Measurements from ENCODE around the gene ITIH3.
"Not testable (repeated sequence)": the region's sequence is repeated elsewhere in the genome, so short reads cannot be mapped to it uniquely, and the experiment has no call there.

The ITIH3 gene

GRCh38 chr3:52794612-52795099 lies at the start of gene ITIH3:
TSS of gene ITIH3 (plus strand) at chr3:52794796. CDS start at chr3:52794804, 8 bp downstream.
- DNase-seq (ENCODE audit: low read depth in 2 of 2), result no peak

GRCh38 chr3:52752045-52752660 lies 42.4 kb upstream of the ITIH3 start:
- DNase-seq (ENCODE audit: low read depth in 2 of 2), result no peak

- no peak for DNase-seq (ENCODE audit: low read depth in 2 of 2)
Observed at GRCh38 chr3:52754373-52754772, 40.2 kb upstream of the ITIH3 start.

- DNase-seq (ENCODE audit: low read depth in 2 of 2), result no peak
Observed at GRCh38 chr3:52756141-52756540, 38.5 kb upstream of the ITIH3 start.

- DNase-seq (ENCODE audit: low read depth in 2 of 2), result no peak
Observed at GRCh38 chr3:52763466-52763865, 31.1 kb upstream of the ITIH3 start.

GRCh38 chr3:52769786-52770455 lies 24.7 kb upstream of the ITIH3 start:
- no peak for DNase-seq (ENCODE audit: low read depth in 2 of 2)

- peak; percentile 58 to 69 for DNase-seq (ENCODE audit: low read depth in 2 of 2)
Observed at GRCh38 chr3:52770496-52771333, 23.9 kb upstream of the ITIH3 start, which contains the start of gene NEK4. TSS of gene NEK4 (minus strand) at chr3:52770940. CDS start at chr3:52770746, 194 bp downstream.

GRCh38 chr3:52771334-52771681 lies 23.3 kb upstream of the ITIH3 start:
- no peak for DNase-seq (ENCODE audit: low read depth in 2 of 2)

GRCh38 chr3:52771702-52772101 lies 22.9 kb upstream of the ITIH3 start:
- DNase-seq (ENCODE audit: low read depth in 2 of 2), result no peak

GRCh38 chr3:52773361-52774065 lies 21.1 kb upstream of the ITIH3 start:
- no peak for DNase-seq (ENCODE audit: low read depth in 2 of 2)

- DNase-seq (ENCODE audit: low read depth in 2 of 2), result no peak
Observed at GRCh38 chr3:52774066-52774713, 20.4 kb upstream of the ITIH3 start.

- no peak for DNase-seq (ENCODE audit: low read depth in 2 of 2)
Observed at GRCh38 chr3:52774901-52775864, 19.4 kb upstream of the ITIH3 start.

GRCh38 chr3:52775877-52776276 lies 18.7 kb upstream of the ITIH3 start:
- DNase-seq (ENCODE audit: low read depth in 2 of 2), result no peak

GRCh38 chr3:52776486-52776885 lies 18.1 kb upstream of the ITIH3 start:
- DNase-seq (ENCODE audit: low read depth in 2 of 2), result not testable (repeated sequence)

- DNase-seq (ENCODE audit: low read depth in 2 of 2), result no peak
Observed at GRCh38 chr3:52777127-52777958, 17.3 kb upstream of the ITIH3 start, which contains the start of gene ITIH1. TSS of gene ITIH1 (plus strand) at chr3:52777599. CDS start at chr3:52777616, 17 bp downstream.

GRCh38 chr3:52777959-52778805 lies 16.4 kb upstream of the ITIH3 start:
- DNase-seq (ENCODE audit: low read depth in 2 of 2), result no peak

GRCh38 chr3:52779011-52779836 lies 15.4 kb upstream of the ITIH3 start:
- no peak for DNase-seq (ENCODE audit: low read depth in 2 of 2)

Measured in stimulated activated CD4-positive, alpha-beta T cell treated with anti-CD3 and anti-CD28 coated beads, Interleukin-1b, Interleukin-23, amount 100 ng/mL, for 1 hour (primary cell).